HepG2 (cell line): ENCODE measurements around the gene PNLDC1. TPM values are rescaled to one million over a fixed set of nuclear protein-coding genes. Genes with fewer than 3 reads are reported as not detected.
A peak's percentile ranks its signal among the peaks of the same experiment; 100 is the strongest.

Source experiments
- ATAD3A ChIP-seq: sonication (generic); formaldehyde crosslinking; IDR thresholded peaks from 2 replicates; pipeline ENCODE4 v1.4.0; 2020; ENCODE audit warnings: missing genetic modification reagents
- ATF7 ChIP-seq, 2 experiments: fragments of 450-650 bp in 1 of 2; sonication (generic) in 1 of 2; formaldehyde crosslinking in 1 of 2; IDR thresholded peaks; 2 replicates each; pipeline versions ENCODE4 v1.4.0 to v1.6.1; 2016 to 2020; ENCODE audit warnings: antibody characterized with exemption in 1 of 2, mild to moderate bottlenecking in 1 of 2, missing genetic modification reagents in 1 of 2
- ATRX ChIP-seq: sonication (generic); formaldehyde crosslinking; IDR thresholded peaks from 2 replicates; pipeline ENCODE4 v1.4.0; 2020; ENCODE audit warnings: missing genetic modification reagents, borderline replicate concordance
- CCAR2 ChIP-seq: fragments of 200-400 bp; formaldehyde crosslinking; optimal IDR thresholded peaks from 2 replicates; pipeline ENCODE3; 2018; ENCODE audit warnings: low read depth, mild to moderate bottlenecking, low read length, moderate library complexity
- E2F5 ChIP-seq: sonication (generic); formaldehyde crosslinking; conservative IDR thresholded peaks from 2 replicates; pipeline ENCODE4 v1.4.0; 2020; ENCODE audit warnings: missing genetic modification reagents
- HMGXB4 ChIP-seq, 2 experiments: sonication (generic) in 1 of 2; formaldehyde crosslinking in 1 of 2; IDR thresholded peaks; 2 replicates each; pipeline versions ENCODE4 v1.4.0 to v1.6.1; 2018 to 2020; ENCODE audit warnings: missing genetic modification reagents in 2 of 2, borderline replicate concordance in 1 of 2, low read depth in 1 of 2, mild to moderate bottlenecking in 1 of 2, missing biosample characterization in 1 of 2
- MXI1 ChIP-seq: IDR thresholded peaks from 3 replicates; pipeline ENCODE4 v1.6.1; 2012; ENCODE audit warnings: low read depth, low read length, inconsistent platforms, borderline replicate concordance
- ONECUT2 ChIP-seq: sonication (generic); formaldehyde crosslinking; IDR thresholded peaks from 2 replicates; pipeline ENCODE4 v1.4.0; 2020; ENCODE audit warnings: missing genetic modification reagents
- POLR2AphosphoS2 ChIP-seq: IDR thresholded peaks from 2 replicates; pipeline ENCODE4 v1.6.1; 2011; ENCODE audit warnings: low read depth, low read length, improper control_type of control experiment
- RNF219 ChIP-seq: sonication (generic); formaldehyde crosslinking; IDR thresholded peaks from 2 replicates; pipeline ENCODE4 v1.5.0; 2020; ENCODE audit warnings: mild to moderate bottlenecking, missing genetic modification reagents
- SMAD3 ChIP-seq: sonication (generic); formaldehyde crosslinking; IDR thresholded peaks from 2 replicates; pipeline ENCODE4 v1.4.0; 2020; ENCODE audit warnings: missing genetic modification reagents
- TCF12 ChIP-seq, 2 experiments: fragments of 450-650 bp in 1 of 2; sonication (generic) in 1 of 2; formaldehyde crosslinking in 1 of 2; IDR thresholded peaks; 2 replicates each; pipeline versions ENCODE4 v1.6.1 to v1.8.0; 2017 to 2022; ENCODE audit warnings: antibody characterized with exemption in 1 of 2, mild to moderate bottlenecking in 1 of 2, missing genetic modification reagents in 1 of 2, moderate library complexity in 1 of 2
- TEAD2 ChIP-seq: sonication (generic); formaldehyde crosslinking; IDR thresholded peaks from 2 replicates; pipeline ENCODE4 v1.9.0; 2021; ENCODE audit warnings: missing genetic modification reagents
- ZBTB34 ChIP-seq: sonication (generic); formaldehyde crosslinking; IDR thresholded peaks from 2 replicates; pipeline ENCODE4 v1.8.0; 2022; ENCODE audit warnings: mild to moderate bottlenecking, missing genetic modification reagents
- ZGPAT ChIP-seq: IDR thresholded peaks from 2 replicates; pipeline ENCODE4 v1.6.1; 2016; ENCODE audit warnings: mild to moderate bottlenecking
- ZNF207 ChIP-seq: fragments of 450-650 bp; IDR thresholded peaks from 2 replicates; pipeline ENCODE4 v1.6.1; 2016; ENCODE audit warnings: antibody characterized with exemption, borderline replicate concordance
- ZNF235 ChIP-seq: sonication (generic); formaldehyde crosslinking; IDR thresholded peaks from 2 replicates; pipeline ENCODE4 v1.8.1; 2023; ENCODE audit warnings: mild to moderate bottlenecking, missing genetic modification reagents, borderline replicate concordance
- ZNF383 ChIP-seq: sonication (generic); formaldehyde crosslinking; IDR thresholded peaks from 2 replicates; pipeline ENCODE4 v1.4.0; 2020; ENCODE audit warnings: missing genetic modification reagents, mild to moderate bottlenecking, borderline replicate concordance
- ZNF432 ChIP-seq: sonication (generic); formaldehyde crosslinking; IDR thresholded peaks from 2 replicates; pipeline ENCODE4 v1.5.0; 2020; ENCODE audit warnings: missing genetic modification reagents, mild to moderate bottlenecking, borderline replicate concordance
- ZNF781 ChIP-seq: sonication (generic); formaldehyde crosslinking; IDR thresholded peaks from 2 replicates; pipeline ENCODE4 v1.5.1; 2020; ENCODE audit warnings: borderline replicate concordance, mild to moderate bottlenecking, missing genetic modification reagents; ENCODE audit errors: not compliant biosample characterization
- polyA plus RNA-seq, 8 experiments: library from polyadenylated mRNA; depleted of rRNA in 3 of 8; stranded (reverse) in 7 of 8; unstranded in 1 of 8; fragments of >200 nt; fragmentation: Illumina TruSeq in 4 of 8; extraction: Trizol in 4 of 8; gene quantifications; 2 replicates each; pipeline versions ENCODE4 v1.2.1 to v1.2.3, GENCODE V29; 2011 to 2016; ENCODE audit warnings: low read depth in 4 of 8, missing spikeins in 1 of 8, mixed read lengths in 1 of 8; ENCODE audit not compliant: insufficient read depth in 1 of 8
- total RNA-seq, 5 experiments: library from RNA; depleted of rRNA; stranded (reverse); fragments of >200 nt; fragmentation: Illumina TruSeq; extraction: Trizol; gene quantifications; 2 replicates each; pipeline ENCODE4 v1.2.3, GENCODE V29; 2016; ENCODE audit warnings: low read depth in 1 of 5

Gene PNLDC1
- total and polyA plus RNA-seq, 2 of the 13 experiments (the other 11 are each of a cell fraction or from before 2014, with no cell fraction given) = not detected

GRCh38 chr6:159762681-159763293 lies 37.3 kb upstream of the PNLDC1 start (continued):
- no peak; a peak in 1 of 4 replicates for TF ChIP-seq HMGXB4 (CRISPR knock-in tag; IDR thresholded peaks at IDR 0.05; ENCODE audit: borderline replicate concordance in 1 of 2, low read depth in 1 of 2)
- TF ChIP-seq ONECUT2 (CRISPR knock-in tag) = no peak
- TF ChIP-seq ZNF383 = no peak
- no peak for TF ChIP-seq CCAR2
- TF ChIP-seq ATAD3A = no peak
- TF ChIP-seq TCF12 (IDR thresholded peaks at IDR 0.05) = no peak
- TF ChIP-seq TCF12 (CRISPR knock-in tag; IDR thresholded peaks at IDR 0.05) = 0 out of 2 replicates have a peak, but pooled peaks have one; percentile 1
- no peak; the same call in 1 of the 2 replicates for TF ChIP-seq SMAD3 (CRISPR knock-in tag)
- no peak for TF ChIP-seq E2F5 (CRISPR knock-in tag)
- TF ChIP-seq ZBTB34 = peak; percentile 45; the same call in 1 of the 2 replicates
- no peak for TF ChIP-seq ZNF235 (CRISPR knock-in tag)
- TF ChIP-seq POLR2AphosphoS2 = no peak
- no peak for TF ChIP-seq ATF7 (IDR thresholded peaks at IDR 0.05)
- 0 out of 2 replicates have a peak, but pooled peaks have one; percentile 54 for TF ChIP-seq ATF7 (CRISPR knock-in tag; IDR thresholded peaks at IDR 0.05)
- no peak for TF ChIP-seq ZNF781 (CRISPR knock-in tag)
- peak; percentile 24; the same call in 1 of the 3 replicates for TF ChIP-seq MXI1
- TF ChIP-seq ZNF432 (CRISPR knock-in tag) = no peak
- no peak for TF ChIP-seq ATRX (CRISPR knock-in tag)
- TF ChIP-seq TEAD2 (CRISPR knock-in tag) = 0 out of 2 replicates have a peak, but pooled peaks have one; percentile 9
- TF ChIP-seq RNF219 = no peak
- TF ChIP-seq ZNF207 = no peak
- TF ChIP-seq ZGPAT (CRISPR knock-in tag) = peak; percentile 43; the same call in 1 of the 2 replicates
